ENCODE measurements around the gene TXNDC11. TPM values are rescaled to one million over a fixed set of nuclear protein-coding genes. Genes with fewer than 3 reads are reported as not detected.

The TXNDC11 gene
- total and polyA plus RNA-seq, 7 experiments from 2014 or later, result 36.7 to 80.5 (median 55.1) TPM

- no peaks in the 10 kb centered on the region for H3K9me3 ChIP-seq (ENCODE audit: control insufficient read depth in 2 of 3, low read length in 3 of 3)
- no peak for ATAC-seq
- peak overlapping the region; percentile 79 to 92 (median 85) for H3K4me3 Mint-ChIP-seq
- H3K27ac Mint-ChIP-seq, result peak overlapping the region; percentile 95 to 99 (median 99)
- no peak for DNase-seq
- H3K27me3 ChIP-seq (ENCODE audit: control insufficient read depth in 2 of 2, insufficient read depth in 2 of 2, low read length in 2 of 2), result no peaks in the 10 kb centered on the region
- H3K9me3 Mint-ChIP-seq, result no peaks in the 10 kb centered on the region
- CTCF ChIA-PET, result interaction anchor here (0.7 to 5.3 kb wide), 2 partner anchors 13 to 179 kb away, joined by 3 to 35 read pairs; partner anchors contain the start of gene ZC3H7A
- peaks cover 0 to 17% (median 0%) of the 10 kb centered on the region in 5 donors for H3K36me3 Mint-ChIP-seq
- H3K27ac ChIP-seq (ENCODE audit: low read depth, low read length), result peak overlapping the region; percentile 96
- peaks cover 43 to 73% (median 66%) of the 10 kb centered on the region in 7 donors for H3K4me1 Mint-ChIP-seq
- peaks cover 33 to 49% of the 10 kb centered on the region in 2 donors for H3K4me1 ChIP-seq (ENCODE audit: control insufficient read depth in 2 of 2, insufficient read depth in 2 of 2, low read length in 2 of 2)
- intact Hi-C loops (cut with micrococcal nuclease), result loop anchor here in 1 of 2 donors (5.0 kb wide), 1 partner anchor 133 kb away; the partner anchor contains the start of gene GSPT1
- peak overlapping the region; percentile 15 for H3K4me3 ChIP-seq (ENCODE audit: low read length)
- no peaks in the 10 kb centered on the region for H3K27me3 Mint-ChIP-seq
- POLR2A ChIA-PET, result interaction anchor here (0.6 to 8.3 kb wide), 4 partner anchors 10 to 41 kb away, joined by 3 to 109 read pairs (median 24); partner anchors contain the start of genes TXNDC11 and ZC3H7A
- peaks cover 0 to 11% (median 0%) of the 10 kb centered on the region in 3 experiments for H3K36me3 ChIP-seq (ENCODE audit: control insufficient read depth in 2 of 3, insufficient read depth in 3 of 3, low read length in 3 of 3)
These were observed 41.3 kb upstream of the TXNDC11 start for GRCh38 chr16:11784038-11784369.

- peaks cover 0 to 14% (median 0%) of the 10 kb centered on the region in 5 donors for H3K36me3 Mint-ChIP-seq
- peak overlapping the region; percentile 79 to 92 (median 85) for H3K4me3 Mint-ChIP-seq
- intact Hi-C loops (cut with micrococcal nuclease), result loop anchor here (1.0 to 5.0 kb wide), 4 partner anchors 14 to 134 kb away; partner anchors contain the start of genes RSL1D1 (in 2 of the 2), TXNDC11 (in 2 of the 2), ZC3H7A (in 2 of the 2) and GSPT1 (in 1 of the 2)
- Histone ChIP-seq H3K9me3 (ENCODE audit: control insufficient read depth in 2 of 3, low read length in 3 of 3) (no peaks in the 10 kb centered on the region), H3K27ac (ENCODE audit: low read depth, low read length) (peak overlapping the region; percentile 96), H3K27me3 (ENCODE audit: control insufficient read depth in 2 of 2, insufficient read depth in 2 of 2, low read length in 2 of 2) (no peaks in the 10 kb centered on the region), H3K4me1 (ENCODE audit: control insufficient read depth in 2 of 2, insufficient read depth in 2 of 2, low read length in 2 of 2) (peaks cover 33 to 49% of the 10 kb centered on the region in 2 donors), H3K36me3 (ENCODE audit: control insufficient read depth in 2 of 3, insufficient read depth in 3 of 3, low read length in 3 of 3) (peaks cover 0 to 11% (median 0%) of the 10 kb centered on the region in 3 experiments), H3K4me3 (ENCODE audit: low read length) (peak overlapping the region; percentile 52)
- peak overlapping the region; percentile 95 to 99 (median 99) for H3K27ac Mint-ChIP-seq
- peaks cover 41 to 68% (median 62%) of the 10 kb centered on the region in 7 donors for H3K4me1 Mint-ChIP-seq
- POLR2A ChIA-PET, result interaction anchor here (1.0 to 8.3 kb wide), 5 partner anchors 9 to 41 kb away, joined by 4 to 109 read pairs (median 11); partner anchors contain the start of genes TXNDC11 and ZC3H7A
- peak; percentile 31 to 89 (median 82) for DNase-seq
- no peaks in the 10 kb centered on the region for H3K9me3 Mint-ChIP-seq
- CTCF ChIA-PET, result interaction anchor here (1.8 to 5.3 kb wide), 3 partner anchors 10 to 14 kb away, joined by 4 to 35 read pairs (median 13); partner anchors contain the start of gene ZC3H7A
- ATAC-seq, result peak; percentile 90
- H3K27me3 Mint-ChIP-seq, result no peaks in the 10 kb centered on the region
These were observed 40.8 kb upstream of the TXNDC11 start for GRCh38 chr16:11783319-11784037.

GRCh38 chr16:11781773-11782172 is 39.1 kb upstream of the TXNDC11 start:
- H3K27me3 Mint-ChIP-seq, result no peaks in the 10 kb centered on the region
- Histone ChIP-seq H3K36me3 (ENCODE audit: control insufficient read depth in 2 of 3, insufficient read depth in 3 of 3, low read length in 3 of 3) (peaks cover 0 to 24% (median 0%) of the 10 kb centered on the region in 3 experiments), H3K27me3 (ENCODE audit: control insufficient read depth in 2 of 2, insufficient read depth in 2 of 2, low read length in 2 of 2) (no peaks in the 10 kb centered on the region), H3K4me1 (ENCODE audit: control insufficient read depth in 2 of 2, insufficient read depth in 2 of 2, low read length in 2 of 2) (peaks cover 28 to 43% of the 10 kb centered on the region in 2 donors), H3K9me3 (ENCODE audit: control insufficient read depth in 2 of 3, low read length in 3 of 3) (no peaks in the 10 kb centered on the region), H3K27ac (ENCODE audit: low read depth, low read length) (peak overlapping the region; percentile 96), H3K4me3 (ENCODE audit: low read length) (no peak overlapping the region)
- peak overlapping the region in 9 of 10 donors; percentile 26 to 88 (median 48) for H3K4me3 Mint-ChIP-seq
- POLR2A ChIA-PET, result interaction anchor here (0.6 to 8.3 kb wide), 5 partner anchors 10 to 39 kb away, joined by 3 to 109 read pairs (median 11); partner anchors contain the start of genes TXNDC11 and ZC3H7A
- H3K4me1 Mint-ChIP-seq, result peaks cover 27 to 51% (median 48%) of the 10 kb centered on the region in 7 donors
- H3K27ac Mint-ChIP-seq, result peak overlapping the region; percentile 95 to 99 (median 99)
- DNase-seq (no peak), ATAC-seq (no peak)
- H3K36me3 Mint-ChIP-seq, result peaks cover 0 to 11% (median 0%) of the 10 kb centered on the region in 5 donors
- intact Hi-C loops (cut with micrococcal nuclease), result loop anchor here in 1 of 2 donors (5.0 kb wide), 1 partner anchor 136 kb away; the partner anchor contains the start of gene GSPT1
- H3K9me3 Mint-ChIP-seq, result no peaks in the 10 kb centered on the region
- CTCF ChIA-PET, result interaction anchor here (0.6 to 3.1 kb wide), 3 partner anchors 12 to 16 kb away, joined by 3 to 13 read pairs (median 4); partner anchors contain the start of gene ZC3H7A

GRCh38 chr16:11780991-11781680 is 38.5 kb upstream of the TXNDC11 start:
- ChIA-PET POLR2A (interaction anchor here (0.6 to 8.3 kb wide), 5 partner anchors 10 to 38 kb away, joined by 3 to 109 read pairs (median 4); partner anchors contain the start of genes TXNDC11 and ZC3H7A), CTCF (interaction anchor here (0.6 to 3.1 kb wide), 4 partner anchors 11 to 311 kb away, joined by 3 to 13 read pairs (median 3); partner anchors contain the start of gene ZC3H7A)
- Histone ChIP-seq H3K27ac (ENCODE audit: low read depth, low read length) (peak overlapping the region; percentile 33), H3K36me3 (ENCODE audit: control insufficient read depth in 2 of 3, insufficient read depth in 3 of 3, low read length in 3 of 3) (peaks cover 0 to 30% (median 0%) of the 10 kb centered on the region in 3 experiments), H3K4me3 (ENCODE audit: low read length) (no peak overlapping the region), H3K4me1 (ENCODE audit: control insufficient read depth in 2 of 2, insufficient read depth in 2 of 2, low read length in 2 of 2) (peaks cover 24 to 37% of the 10 kb centered on the region in 2 donors), H3K9me3 (ENCODE audit: control insufficient read depth in 2 of 3, low read length in 3 of 3) (no peaks in the 10 kb centered on the region), H3K27me3 (ENCODE audit: control insufficient read depth in 2 of 2, insufficient read depth in 2 of 2, low read length in 2 of 2) (no peaks in the 10 kb centered on the region)
- Mint-ChIP-seq H3K27me3 (no peaks in the 10 kb centered on the region), H3K4me1 (peaks cover 21 to 45% (median 41%) of the 10 kb centered on the region in 7 donors), H3K36me3 (peaks cover 0 to 11% (median 0%) of the 10 kb centered on the region in 5 donors), H3K27ac (peak overlapping the region; percentile 77 to 99 (median 98)), H3K9me3 (no peaks in the 10 kb centered on the region), H3K4me3 (peak overlapping the region in 2 of 10 donors; percentile 39 to 51)
- intact Hi-C loops (cut with micrococcal nuclease), result loop anchor here in 1 of 2 donors (5.0 kb wide), 1 partner anchor 136 kb away; the partner anchor contains the start of gene GSPT1
- DNase-seq (no peak), ATAC-seq (no peak)

GRCh38 chr16:11779074-11779473 is 36.4 kb upstream of the TXNDC11 start:
- H3K27ac Mint-ChIP-seq, result peak overlapping the region in 1 of 9 donors; percentile 28
- no peaks in the 10 kb centered on the region for H3K9me3 ChIP-seq (ENCODE audit: control insufficient read depth in 2 of 3, low read length in 3 of 3)
- DNase-seq (no peak), ATAC-seq (no peak)
- H3K36me3 ChIP-seq (ENCODE audit: control insufficient read depth in 2 of 3, insufficient read depth in 3 of 3, low read length in 3 of 3), result peaks cover 0 to 48% (median 7%) of the 10 kb centered on the region in 3 experiments
- H3K9me3 Mint-ChIP-seq, result no peaks in the 10 kb centered on the region
- H3K4me1 Mint-ChIP-seq, result peaks cover 15 to 37% (median 32%) of the 10 kb centered on the region in 7 donors
- ChIA-PET CTCF (no interaction called here), POLR2A (interaction anchor here (0.7 to 1.0 kb wide), 3 partner anchors 9 to 19 kb away, joined by 3 read pairs; partner anchors contain the start of gene ZC3H7A)
- no peaks in the 10 kb centered on the region for H3K27me3 ChIP-seq (ENCODE audit: control insufficient read depth in 2 of 2, insufficient read depth in 2 of 2, low read length in 2 of 2)
- intact Hi-C loops (cut with micrococcal nuclease), result no loop called here
- no peak overlapping the region for H3K27ac ChIP-seq (ENCODE audit: low read depth, low read length)
- H3K4me3 ChIP-seq (ENCODE audit: low read length), result no peak overlapping the region
- no peak overlapping the region for H3K4me3 Mint-ChIP-seq
- H3K4me1 ChIP-seq (ENCODE audit: control insufficient read depth in 2 of 2, insufficient read depth in 2 of 2, low read length in 2 of 2), result peaks cover 19 to 22% of the 10 kb centered on the region in 2 donors
- peaks cover 0 to 17% (median 5%) of the 10 kb centered on the region in 5 donors for H3K36me3 Mint-ChIP-seq
- no peaks in the 10 kb centered on the region for H3K27me3 Mint-ChIP-seq

Data from naive thymus-derived CD4-positive, alpha-beta T cell (primary cell).